ENCODE measurements around the gene THAP10.

DNA sequence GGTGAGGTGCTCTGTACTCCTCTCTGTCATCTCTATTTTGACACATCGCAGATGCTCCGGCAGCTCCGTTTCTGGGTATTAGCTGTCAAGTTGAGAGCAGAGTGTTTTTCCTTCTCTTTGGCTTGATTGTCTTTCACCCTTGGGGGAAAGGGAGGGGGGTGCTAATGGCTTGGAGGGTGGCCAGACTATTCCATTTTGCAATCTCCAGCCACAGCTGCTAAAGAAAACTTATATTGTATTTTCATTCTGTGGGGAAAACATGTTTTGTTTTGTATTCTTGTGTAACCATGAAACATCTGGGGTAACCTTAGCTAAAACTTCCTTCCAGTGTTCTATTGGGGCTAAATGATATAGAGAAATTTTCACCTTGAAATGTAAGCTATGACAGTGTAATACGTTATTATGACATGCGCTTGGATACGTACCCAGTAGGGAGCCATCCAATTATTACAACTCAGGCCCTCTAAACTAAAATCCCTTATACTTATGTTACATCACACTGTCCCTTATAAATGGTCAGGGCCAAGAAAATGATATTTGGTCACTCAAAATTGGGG lies 24.2 kb downstream of the THAP10 start:
- TF ChIP-seq, protein P1, sequence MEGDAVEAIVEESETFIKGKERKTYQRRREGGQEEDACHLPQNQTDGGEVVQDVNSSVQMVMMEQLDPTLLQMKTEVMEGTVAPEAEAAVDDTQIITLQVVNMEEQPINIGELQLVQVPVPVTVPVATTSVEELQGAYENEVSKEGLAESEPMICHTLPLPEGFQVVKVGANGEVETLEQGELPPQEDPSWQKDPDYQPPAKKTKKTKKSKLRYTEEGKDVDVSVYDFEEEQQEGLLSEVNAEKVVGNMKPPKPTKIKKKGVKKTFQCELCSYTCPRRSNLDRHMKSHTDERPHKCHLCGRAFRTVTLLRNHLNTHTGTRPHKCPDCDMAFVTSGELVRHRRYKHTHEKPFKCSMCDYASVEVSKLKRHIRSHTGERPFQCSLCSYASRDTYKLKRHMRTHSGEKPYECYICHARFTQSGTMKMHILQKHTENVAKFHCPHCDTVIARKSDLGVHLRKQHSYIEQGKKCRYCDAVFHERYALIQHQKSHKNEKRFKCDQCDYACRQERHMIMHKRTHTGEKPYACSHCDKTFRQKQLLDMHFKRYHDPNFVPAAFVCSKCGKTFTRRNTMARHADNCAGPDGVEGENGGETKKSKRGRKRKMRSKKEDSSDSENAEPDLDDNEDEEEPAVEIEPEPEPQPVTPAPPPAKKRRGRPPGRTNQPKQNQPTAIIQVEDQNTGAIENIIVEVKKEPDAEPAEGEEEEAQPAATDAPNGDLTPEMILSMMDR (IDR thresholded peaks at IDR 0.05) = no peak
- no peak for TF ChIP-seq POLR2A (IDR thresholded peaks at IDR 0.05)

Data from adrenal gland (tissue), 5 donors.